ENCODE measurements around the gene SFMBT2.
"Not testable (repeated sequence)": the region's sequence is repeated elsewhere in the genome, so short reads cannot be mapped to it uniquely, and the experiment has no call there.

SFMBT2 gene

DNA sequence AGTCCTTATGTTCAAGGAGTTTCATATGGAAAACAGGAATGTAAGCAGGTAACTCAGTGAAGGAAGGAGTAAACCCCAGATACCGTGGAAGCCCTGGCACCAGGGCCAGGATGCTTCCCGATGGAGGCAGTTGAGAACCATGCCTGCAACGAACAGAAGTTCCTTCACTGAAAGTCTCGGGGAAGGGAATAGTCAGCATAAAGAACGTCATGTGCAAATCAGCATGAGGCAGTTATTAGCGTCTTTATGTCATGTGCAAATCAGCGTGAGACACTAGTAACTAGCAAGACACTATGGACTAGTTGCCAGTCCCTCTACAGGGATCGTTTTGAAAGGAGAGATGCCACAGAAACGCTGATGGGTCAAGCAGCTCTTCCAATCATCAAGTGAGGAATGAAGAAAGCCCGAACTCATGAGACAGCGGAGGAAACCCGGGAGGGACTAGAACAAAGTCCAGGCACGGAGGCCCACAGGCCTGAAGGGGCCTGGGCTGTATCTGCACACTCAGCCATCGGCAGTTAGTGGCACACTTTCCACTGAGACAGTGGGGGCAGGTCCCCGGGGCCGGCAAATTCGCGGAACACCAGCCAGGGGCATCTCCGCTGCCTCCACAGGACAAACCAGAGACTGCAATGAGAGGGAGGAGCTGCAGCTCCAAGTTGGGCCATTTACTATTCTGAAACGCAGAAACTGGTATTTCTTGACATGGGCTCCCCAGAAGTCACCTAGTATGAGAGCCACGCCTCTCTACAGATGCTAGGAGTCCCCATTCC is 109.6 kb downstream of the SFMBT2 start:
- H3K27ac ChIP-seq (ENCODE audit: low read depth, low read length) = no peak overlapping the region
- H3K79me2 ChIP-seq (ENCODE audit: control insufficient read depth, low read length) = peaks cover 45% of the 10 kb centered on the region
- no peak overlapping the region for H3K4me3 ChIP-seq (ENCODE audit: low read length)
- H3K9me2 ChIP-seq (replicated peaks; ENCODE audit: control insufficient read depth, low read length) = no peaks in the 10 kb centered on the region
- 0 out of 2 replicates have a peak, but pooled peaks cover 5% of the 10 kb centered on the region for H3F3A ChIP-seq (ENCODE audit: control insufficient read depth, insufficient read depth)
- H3K36me3 ChIP-seq (ENCODE audit: control insufficient read depth, low read length) = peaks cover 3% of the 10 kb centered on the region; the same call in 1 of the 2 replicates
- H3K4me1 ChIP-seq (ENCODE audit: control insufficient read depth, low read length) = peaks cover 23% of the 10 kb centered on the region
- H3K4me2 ChIP-seq (ENCODE audit: low read length) = no peak overlapping the region
- TF ChIP-seq EZH2phosphoT487 (IDR thresholded peaks at IDR 0.05; ENCODE audit: borderline replicate concordance, low read length) = no peak
- TF ChIP-seq, protein P1, sequence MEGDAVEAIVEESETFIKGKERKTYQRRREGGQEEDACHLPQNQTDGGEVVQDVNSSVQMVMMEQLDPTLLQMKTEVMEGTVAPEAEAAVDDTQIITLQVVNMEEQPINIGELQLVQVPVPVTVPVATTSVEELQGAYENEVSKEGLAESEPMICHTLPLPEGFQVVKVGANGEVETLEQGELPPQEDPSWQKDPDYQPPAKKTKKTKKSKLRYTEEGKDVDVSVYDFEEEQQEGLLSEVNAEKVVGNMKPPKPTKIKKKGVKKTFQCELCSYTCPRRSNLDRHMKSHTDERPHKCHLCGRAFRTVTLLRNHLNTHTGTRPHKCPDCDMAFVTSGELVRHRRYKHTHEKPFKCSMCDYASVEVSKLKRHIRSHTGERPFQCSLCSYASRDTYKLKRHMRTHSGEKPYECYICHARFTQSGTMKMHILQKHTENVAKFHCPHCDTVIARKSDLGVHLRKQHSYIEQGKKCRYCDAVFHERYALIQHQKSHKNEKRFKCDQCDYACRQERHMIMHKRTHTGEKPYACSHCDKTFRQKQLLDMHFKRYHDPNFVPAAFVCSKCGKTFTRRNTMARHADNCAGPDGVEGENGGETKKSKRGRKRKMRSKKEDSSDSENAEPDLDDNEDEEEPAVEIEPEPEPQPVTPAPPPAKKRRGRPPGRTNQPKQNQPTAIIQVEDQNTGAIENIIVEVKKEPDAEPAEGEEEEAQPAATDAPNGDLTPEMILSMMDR (IDR thresholded peaks at IDR 0.05; ENCODE audit: low read depth, low read length, poor library complexity, severe bottlenecking) = peak; percentile 37
- H3K9me3 ChIP-seq (ENCODE audit: control insufficient read depth, insufficient read depth, low read length) = no peaks in the 10 kb centered on the region
- H4K20me1 ChIP-seq (ENCODE audit: control insufficient read depth, insufficient read depth, low read depth, low read length) = no peaks in the 10 kb centered on the region
- no peaks in the 10 kb centered on the region for H3K27me3 ChIP-seq (ENCODE audit: control insufficient read depth, low read length)

DNA sequence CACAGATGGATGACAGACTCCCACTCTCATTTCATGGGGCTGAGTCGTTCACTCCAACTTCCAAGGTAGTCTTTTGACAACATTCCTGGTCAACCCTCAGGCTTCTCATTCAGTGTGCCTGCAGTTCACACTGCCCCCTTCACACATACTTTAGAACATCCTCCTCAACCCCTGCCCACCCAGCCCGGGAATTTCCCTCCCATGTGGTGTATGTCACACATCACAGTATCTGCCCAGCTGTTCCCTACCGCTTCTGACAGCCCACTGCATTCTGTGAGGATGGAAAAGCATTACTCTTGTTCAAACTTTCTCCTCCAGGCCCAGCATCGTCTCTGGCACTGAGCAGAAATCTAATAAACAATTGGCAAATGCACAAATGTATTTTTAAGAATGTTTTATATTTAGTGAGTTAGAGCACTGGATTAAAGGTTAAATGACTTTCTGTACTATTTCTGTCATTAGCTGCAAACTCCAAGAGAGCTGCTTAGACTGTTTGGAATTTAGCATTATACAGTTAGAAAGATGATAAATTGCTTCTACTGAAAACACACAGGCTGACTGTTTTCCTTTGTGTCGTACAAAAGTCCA is 110.4 kb downstream of the SFMBT2 start:
- Histone ChIP-seq H3K4me2 (ENCODE audit: low read length) (no peak overlapping the region), H3K4me3 (ENCODE audit: low read length) (no peak overlapping the region), H3F3A (ENCODE audit: control insufficient read depth, insufficient read depth) (no peaks in the 10 kb centered on the region), H3K27me3 (ENCODE audit: control insufficient read depth, low read length) (no peaks in the 10 kb centered on the region), H4K20me1 (ENCODE audit: control insufficient read depth, insufficient read depth, low read depth, low read length) (no peaks in the 10 kb centered on the region), H3K27ac (ENCODE audit: low read depth, low read length) (no peak overlapping the region), H3K36me3 (ENCODE audit: control insufficient read depth, low read length) (peaks cover 3% of the 10 kb centered on the region; the same call in 1 of the 2 replicates), H3K79me2 (ENCODE audit: control insufficient read depth, low read length) (peaks cover 43% of the 10 kb centered on the region), H3K9me3 (ENCODE audit: control insufficient read depth, insufficient read depth, low read length) (no peaks in the 10 kb centered on the region), H3K4me1 (ENCODE audit: control insufficient read depth, low read length) (peaks cover 16% of the 10 kb centered on the region), H3K9me2 (replicated peaks; ENCODE audit: control insufficient read depth, low read length) (no peaks in the 10 kb centered on the region)
- TF ChIP-seq, protein P1 (IDR thresholded peaks at IDR 0.05; ENCODE audit: low read depth, low read length, poor library complexity, severe bottlenecking) = no peak
- no peak for TF ChIP-seq EZH2phosphoT487 (IDR thresholded peaks at IDR 0.05; ENCODE audit: borderline replicate concordance, low read length)

DNA sequence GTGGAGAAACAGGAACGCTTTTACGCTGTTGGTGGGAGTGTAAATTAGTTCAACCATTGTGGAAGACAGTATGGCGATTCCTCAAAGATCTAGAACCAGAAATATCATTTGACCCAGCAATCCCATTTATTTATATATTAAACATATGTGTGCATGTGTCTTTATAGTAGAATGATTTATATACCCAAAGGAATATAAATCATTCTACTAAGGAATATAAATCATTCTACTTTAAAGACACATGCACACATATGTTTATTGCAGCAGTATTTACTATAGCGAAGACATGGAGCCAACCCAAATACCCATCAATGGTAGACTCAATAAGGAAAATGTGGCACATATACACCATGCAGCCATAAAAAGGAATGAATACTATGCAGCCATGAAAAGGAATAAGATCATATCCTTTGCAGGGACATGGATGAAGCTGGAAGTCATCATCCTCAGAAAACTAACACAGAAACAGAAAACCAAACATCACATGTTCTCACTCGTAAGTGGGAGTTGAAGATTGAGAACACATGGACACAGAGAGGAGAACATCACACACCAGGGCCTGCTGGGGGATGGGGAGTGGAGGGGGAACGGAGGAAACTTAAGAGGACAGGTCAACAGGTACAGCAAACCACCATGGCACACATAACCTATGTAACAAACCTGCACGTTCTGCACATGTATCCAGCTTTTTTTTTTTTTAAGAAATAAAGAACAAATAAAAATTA is 111.1 kb downstream of the SFMBT2 start:
- not testable (repeated sequence) for H3K9me2 ChIP-seq (replicated peaks; ENCODE audit: control insufficient read depth, low read length); H3K4me1 ChIP-seq (ENCODE audit: control insufficient read depth, low read length); H3K36me3 ChIP-seq (ENCODE audit: control insufficient read depth, low read length); H3F3A ChIP-seq (ENCODE audit: control insufficient read depth, insufficient read depth); H4K20me1 ChIP-seq (ENCODE audit: control insufficient read depth, insufficient read depth, low read depth, low read length); H3K4me2 ChIP-seq (ENCODE audit: low read length); H3K27ac ChIP-seq (ENCODE audit: low read depth, low read length); H3K4me3 ChIP-seq (ENCODE audit: low read length); H3K9me3 ChIP-seq (ENCODE audit: control insufficient read depth, insufficient read depth, low read length); H3K27me3 ChIP-seq (ENCODE audit: control insufficient read depth, low read length)
- peaks cover 38% of the 10 kb centered on the region for H3K79me2 ChIP-seq (ENCODE audit: control insufficient read depth, low read length)
